A204.1 (cell line): Measurements from ENCODE around the gene MARVELD1.
"Not testable (repeated sequence)": the region's sequence is repeated elsewhere in the genome, so short reads cannot be mapped to it uniquely, and the experiment has no call there.

Source experiments
- FAIRE-seq: peaks from 2 replicates; lab custom pipeline; 2012; peaks lifted over from hg19 to GRCh38; lab: Jason Lieb, UNC

Gene MARVELD1

GRCh38 chr10:97713339-97713825 is at the start of gene MARVELD1:
Gene MARVELD1 (plus strand): TSS chr10:97713730. CDS start chr10:97713877, 147 bp downstream.
- FAIRE-seq = no peak

GRCh38 chr10:97664282-97664850 is 49.2 kb upstream of the MARVELD1 start:
- FAIRE-seq = no peak

GRCh38 chr10:97666992-97667391 is 46.5 kb upstream of the MARVELD1 start:
- no peak for FAIRE-seq

- no peak for FAIRE-seq
Observed at GRCh38 chr10:97667463-97667862, 46.1 kb upstream of the MARVELD1 start.

GRCh38 chr10:97669571-97669970 is 44.0 kb upstream of the MARVELD1 start:
- FAIRE-seq = no peak

- no peak for FAIRE-seq
Observed at GRCh38 chr10:97673736-97674525, 39.6 kb upstream of the MARVELD1 start.

GRCh38 chr10:97675222-97675621 is 38.3 kb upstream of the MARVELD1 start:
- FAIRE-seq = no peak

- peak; percentile 41 for FAIRE-seq
Observed at GRCh38 chr10:97676770-97677581, 36.6 kb upstream of the MARVELD1 start.

- no peak for FAIRE-seq
Observed at GRCh38 chr10:97679594-97679993, 33.9 kb upstream of the MARVELD1 start.

- FAIRE-seq = no peak
Observed at GRCh38 chr10:97682042-97682441, 31.5 kb upstream of the MARVELD1 start.

- no peak for FAIRE-seq
Observed at GRCh38 chr10:97683556-97684367, 29.8 kb upstream of the MARVELD1 start.

- FAIRE-seq = not testable (repeated sequence)
Observed at GRCh38 chr10:97684368-97684713, 29.2 kb upstream of the MARVELD1 start.

GRCh38 chr10:97684866-97685394 is 28.6 kb upstream of the MARVELD1 start:
- no peak for FAIRE-seq

GRCh38 chr10:97685395-97685958 is 28.1 kb upstream of the MARVELD1 start:
- no peak for FAIRE-seq

GRCh38 chr10:97686301-97686961 is 27.1 kb upstream of the MARVELD1 start:
- no peak for FAIRE-seq

GRCh38 chr10:97686962-97687784 is 26.4 kb upstream of the MARVELD1 start, which contains the start of gene AVPI1:
Gene AVPI1 (minus strand): TSS chr10:97687241. CDS start chr10:97679905, 7,336 bp downstream.
- FAIRE-seq = peak; percentile 84

GRCh38 chr10:97687785-97688781 is 25.4 kb upstream of the MARVELD1 start:
- no peak for FAIRE-seq

GRCh38 chr10:97689559-97690020 is 23.9 kb upstream of the MARVELD1 start:
- no peak for FAIRE-seq
